CD14-positive monocyte (primary cell): Measurements from ENCODE around the gene NUDCD3. TPM values are rescaled to one million over a fixed set of nuclear protein-coding genes. Genes with fewer than 3 reads are reported as not detected.

Experiments
- DNase-seq, 3 donors: peaks; one replicate each; pipeline ENCODE4 v3.0.0-alpha.2; 2011 to 2022
- H2AFZ ChIP-seq: 2 replicates; pipeline ENCODE4 v1.6.0; 2012; ENCODE audit warnings: mild to moderate bottlenecking, low read depth, low read length, inconsistent platforms; ENCODE audit not compliant: insufficient read depth, poor library complexity, severe bottlenecking
- H3K27ac ChIP-seq, 2 donors: 1 replicate in 1 of 2; 2 replicates in 1 of 2; pipeline ENCODE4 v1.5.1; 2012 to 2013; ENCODE audit warnings: low read length in 2 of 2, control low read depth in 1 of 2, inconsistent platforms in 1 of 2, low read depth in 1 of 2, mild to moderate bottlenecking in 1 of 2
- H3K27me3 ChIP-seq, 2 donors: one replicate each; pipeline versions ENCODE4 v1.6.0 to v1.6.1; 2011 to 2013; ENCODE audit warnings: low read length in 2 of 2; ENCODE audit not compliant: control insufficient read depth in 2 of 2, insufficient read depth in 2 of 2
- H3K36me3 ChIP-seq, 2 donors: replicated peaks in 1 of 2; 1 replicate in 1 of 2; 2 replicates in 1 of 2; pipeline versions ENCODE4 v1.5.1 to v1.6.1; 2012 to 2013; ENCODE audit warnings: low read length in 2 of 2, control low read depth in 1 of 2, inconsistent platforms in 1 of 2, mild to moderate bottlenecking in 1 of 2; ENCODE audit not compliant: insufficient read depth in 2 of 2, control insufficient read depth in 1 of 2
- H3K4me1 ChIP-seq, 2 donors: 1 replicate in 1 of 2; 2 replicates in 1 of 2; pipeline versions ENCODE4 v1.5.1 to v1.6.1; 2012 to 2013; ENCODE audit warnings: low read length in 2 of 2, control low read depth in 1 of 2, inconsistent platforms in 1 of 2, mild to moderate bottlenecking in 1 of 2, moderate library complexity in 1 of 2; ENCODE audit not compliant: insufficient read depth in 2 of 2, control insufficient read depth in 1 of 2
- H3K4me2 ChIP-seq: replicated peaks from 2 replicates; pipeline ENCODE3; 2012; ENCODE audit warnings: low read length, moderate library complexity, mild to moderate bottlenecking; ENCODE audit not compliant: poor library complexity, severe bottlenecking; ENCODE audit errors: extremely low read depth
- H3K4me3 ChIP-seq, 3 experiments: fragments of 200-600 bp in 1 of 3; sonication (generic) in 1 of 3; replicated peaks in 1 of 3; 1 replicate in 2 of 3; 2 replicates in 1 of 3; pipeline ENCODE4 v1.5.1; 2011 to 2013; ENCODE audit warnings: low read length in 3 of 3, mild to moderate bottlenecking in 3 of 3, control low read depth in 2 of 3, low read depth in 2 of 3, inconsistent platforms in 1 of 3, moderate library complexity in 1 of 3
- H3K79me2 ChIP-seq: 2 replicates; pipeline ENCODE4 v1.6.0; 2012; ENCODE audit warnings: mild to moderate bottlenecking, control low read depth, inconsistent platforms, low read length, moderate library complexity; ENCODE audit not compliant: insufficient read depth
- H3K9ac ChIP-seq: 2 replicates; pipeline ENCODE4 v1.6.0; 2017; ENCODE audit warnings: low read length, mild to moderate bottlenecking; ENCODE audit not compliant: insufficient read depth, poor library complexity, severe bottlenecking
- H3K9me3 ChIP-seq, 2 donors: replicated peaks in 1 of 2; 1 replicate in 1 of 2; 2 replicates in 1 of 2; pipeline versions ENCODE4 v1.5.1 to v1.6.1; 2012 to 2013; ENCODE audit warnings: low read length in 2 of 2, control low read depth in 1 of 2; ENCODE audit not compliant: control insufficient read depth in 1 of 2, insufficient read depth in 1 of 2
- H4K20me1 ChIP-seq: 2 replicates; pipeline ENCODE4 v1.6.0; 2012; ENCODE audit warnings: mild to moderate bottlenecking, low read length, control low read depth, moderate library complexity; ENCODE audit not compliant: insufficient read depth
- H3K27ac Mint-ChIP-seq, 7 donors: one replicate each; pipeline ENCODE4 v1.8.0; 2020; ENCODE audit warnings: mild to moderate bottlenecking in 7 of 7, mixed read lengths in 7 of 7, moderate library complexity in 6 of 7, inconsistent platforms in 2 of 7
- H3K27me3 Mint-ChIP-seq, 3 donors: one replicate each; pipeline ENCODE4 v1.8.0; 2021 to 2022; ENCODE audit warnings: low read depth in 3 of 3, mild to moderate bottlenecking in 3 of 3, mixed read lengths in 3 of 3, moderate library complexity in 3 of 3, inconsistent platforms in 1 of 3
- H3K36me3 Mint-ChIP-seq, 2 donors: one replicate each; pipeline ENCODE4 v1.8.0; 2020; ENCODE audit warnings: mixed read lengths in 2 of 2, inconsistent platforms in 1 of 2, mild to moderate bottlenecking in 1 of 2
- H3K4me1 Mint-ChIP-seq: one replicate; pipeline ENCODE4 v1.8.0; 2020; ENCODE audit warnings: mild to moderate bottlenecking, mixed read lengths
- H3K4me3 Mint-ChIP-seq, 2 donors: one replicate each; pipeline ENCODE4 v1.8.0; 2020; ENCODE audit warnings: mild to moderate bottlenecking in 2 of 2, mixed read lengths in 2 of 2, moderate library complexity in 1 of 2
- H3K9me3 Mint-ChIP-seq, 7 donors: one replicate each; pipeline ENCODE4 v1.8.0; 2020 to 2022; ENCODE audit warnings: mixed read lengths in 7 of 7, mild to moderate bottlenecking in 6 of 7, moderate library complexity in 6 of 7, inconsistent platforms in 2 of 7
- whole genome bisulfite sequencing: methylation state at CpG from one replicate; pipeline ENCODE4 v1.1.5; 2013; ENCODE audit warnings: missing lambda C conversion rate; ENCODE audit not compliant: insufficient coverage; 5-methylcytosine and 5-hydroxymethylcytosine counted together
- intact Hi-C, 2 donors: fragments of 100-400 bp; cut with micrococcal nuclease; formaldehyde crosslinking; loops; one replicate each; pipeline versions ENCODE4 v1.15.0 to v1.15.1; 2023
- polyA plus RNA-seq, 3 donors: library from polyadenylated mRNA; depleted of rRNA in 1 of 3; unstranded in 2 of 3; stranded (reverse) in 1 of 3; fragments of 300-500 nt in 2 of 3; fragments of >200 nt in 1 of 3; fragmentation: Illumina TruSeq in 2 of 3; gene quantifications; 1 replicate in 2 of 3; 2 replicates in 1 of 3; pipeline ENCODE4 v1.2.3, GENCODE V29; 2012 to 2021
- TF ChIP-seq, protein P1 (sequence below): fragments of 200-600 bp; IDR thresholded peaks from one replicate; pipeline ENCODE4 v1.8.0; 2022; ENCODE audit warnings: antibody characterized with exemption, mild to moderate bottlenecking

NUDCD3 gene
- polyA plus RNA-seq, 3 donors: 13.6 to 26.5 (median 21.6) TPM

GRCh38 chr7:44398953-44399574, 91.4 kb downstream of the NUDCD3 start:
- H3K36me3 ChIP-seq: peaks cover 37 to 71% of the 10 kb centered on the region in 2 donors
- H3K4me1 ChIP-seq: no peaks in the 10 kb centered on the region
- TF ChIP-seq, protein P1, sequence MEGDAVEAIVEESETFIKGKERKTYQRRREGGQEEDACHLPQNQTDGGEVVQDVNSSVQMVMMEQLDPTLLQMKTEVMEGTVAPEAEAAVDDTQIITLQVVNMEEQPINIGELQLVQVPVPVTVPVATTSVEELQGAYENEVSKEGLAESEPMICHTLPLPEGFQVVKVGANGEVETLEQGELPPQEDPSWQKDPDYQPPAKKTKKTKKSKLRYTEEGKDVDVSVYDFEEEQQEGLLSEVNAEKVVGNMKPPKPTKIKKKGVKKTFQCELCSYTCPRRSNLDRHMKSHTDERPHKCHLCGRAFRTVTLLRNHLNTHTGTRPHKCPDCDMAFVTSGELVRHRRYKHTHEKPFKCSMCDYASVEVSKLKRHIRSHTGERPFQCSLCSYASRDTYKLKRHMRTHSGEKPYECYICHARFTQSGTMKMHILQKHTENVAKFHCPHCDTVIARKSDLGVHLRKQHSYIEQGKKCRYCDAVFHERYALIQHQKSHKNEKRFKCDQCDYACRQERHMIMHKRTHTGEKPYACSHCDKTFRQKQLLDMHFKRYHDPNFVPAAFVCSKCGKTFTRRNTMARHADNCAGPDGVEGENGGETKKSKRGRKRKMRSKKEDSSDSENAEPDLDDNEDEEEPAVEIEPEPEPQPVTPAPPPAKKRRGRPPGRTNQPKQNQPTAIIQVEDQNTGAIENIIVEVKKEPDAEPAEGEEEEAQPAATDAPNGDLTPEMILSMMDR: no peak
- no peaks in the 10 kb centered on the region for H3K9me3 ChIP-seq
- intact Hi-C loops: no loop called here
- whole genome bisulfite sequencing: 100% methylated on average over 4 of the region's 8 CpGs
- Mint-ChIP-seq H3K4me3 (no peak overlapping the region), H3K9me3 (peaks cover 0 to 1% (median 0%) of the 10 kb centered on the region in 7 donors), H3K27ac (peak overlapping the region in 1 of 7 donors; percentile 52), H3K27me3 (peaks cover 0 to 2% (median 0%) of the 10 kb centered on the region in 3 donors), H3K36me3 (peaks cover 59 to 68% of the 10 kb centered on the region in 2 donors), H3K4me1 (peaks cover 12% of the 10 kb centered on the region)
- no peak overlapping the region for H2AFZ ChIP-seq
- no peak for DNase-seq
- H3K79me2 ChIP-seq: no peaks in the 10 kb centered on the region
- H3K4me2 ChIP-seq: no peak overlapping the region
- no peak overlapping the region for H3K4me3 ChIP-seq
- H3K27me3 ChIP-seq: no peaks in the 10 kb centered on the region
- H3K27ac ChIP-seq: no peak overlapping the region
- no peak overlapping the region for H3K9ac ChIP-seq
- peaks cover 4% of the 10 kb centered on the region for H4K20me1 ChIP-seq

DNA sequence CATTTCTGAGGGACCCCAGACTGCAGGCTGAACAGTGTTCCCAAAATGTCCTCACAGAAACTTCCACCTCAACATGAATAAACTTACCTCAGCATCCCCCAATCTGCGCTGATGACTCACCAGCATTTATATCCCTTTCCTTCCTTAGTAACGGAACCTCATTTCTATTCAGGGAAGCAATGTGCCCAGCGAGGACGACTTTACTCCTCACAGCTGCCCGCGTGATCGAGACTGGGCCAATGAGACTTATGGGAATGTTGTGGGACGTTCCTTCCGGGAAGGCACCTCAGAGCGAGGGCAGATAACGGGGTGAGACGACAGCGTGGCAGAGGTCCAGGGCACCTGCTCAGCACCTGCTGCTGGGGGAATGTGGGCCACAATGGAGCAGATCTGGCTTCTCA, 91.9 kb downstream of the NUDCD3 start:
- Mint-ChIP-seq H3K4me3 (no peak overlapping the region), H3K27me3 (peaks cover 0 to 2% (median 0%) of the 10 kb centered on the region in 3 donors), H3K27ac (peak overlapping the region in 4 of 7 donors; percentile 6 to 70 (median 37)), H3K36me3 (peaks cover 59 to 69% of the 10 kb centered on the region in 2 donors), H3K4me1 (peaks cover 12% of the 10 kb centered on the region), H3K9me3 (peaks cover 0 to 1% (median 0%) of the 10 kb centered on the region in 7 donors)
- 87% methylated on average over 9 of the region's 13 CpGs for WGBS
- TF ChIP-seq, protein P1: no peak
- Histone ChIP-seq H2AFZ (no peak overlapping the region), H3K4me1 (no peaks in the 10 kb centered on the region), H3K4me2 (no peak overlapping the region), H3K9ac (no peak overlapping the region), H3K4me3 (no peak overlapping the region), H3K27me3 (no peaks in the 10 kb centered on the region), H3K9me3 (no peaks in the 10 kb centered on the region), H3K79me2 (no peaks in the 10 kb centered on the region), H4K20me1 (peaks cover 4% of the 10 kb centered on the region), H3K27ac (no peak overlapping the region), H3K36me3 (peaks cover 39 to 71% of the 10 kb centered on the region in 2 donors)
- DNase-seq: no peak
- intact Hi-C loops: no loop called here
